Measurements from ENCODE around the gene PEX14.

DNA sequence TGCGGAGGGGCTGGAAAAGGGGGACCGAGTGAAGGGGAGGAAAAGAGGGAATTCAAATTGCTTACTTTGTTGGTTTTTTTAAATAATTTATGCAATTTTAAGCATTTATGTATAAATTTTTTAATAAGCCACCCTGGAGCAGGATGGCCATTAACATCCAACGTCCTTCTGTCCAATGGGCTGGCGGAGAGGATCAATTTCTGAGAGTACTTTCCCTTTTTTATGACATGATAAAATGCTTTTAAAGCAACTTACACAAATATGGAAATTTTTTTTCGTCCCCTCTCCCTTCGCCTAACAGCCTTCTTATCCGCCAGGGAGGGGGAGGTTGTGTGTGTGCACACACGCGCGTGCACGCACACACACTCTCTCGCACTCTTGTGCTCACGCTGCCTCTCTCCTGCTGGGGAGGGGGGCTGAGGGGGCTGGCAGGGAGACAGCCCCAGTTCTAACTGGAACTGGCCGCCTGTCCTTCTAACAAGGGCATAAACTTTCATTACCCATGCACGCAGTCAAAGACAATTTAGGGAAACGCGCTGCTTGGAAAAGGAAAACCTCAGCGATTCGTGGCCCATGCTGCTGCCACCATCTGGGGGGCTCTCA lies 198.5 kb downstream of the PEX14 start:
- TF ChIP-seq SUZ12 (IDR thresholded peaks at IDR 0.05; ENCODE audit: extremely low read depth, insufficient read depth, insufficient read length) (no peak), YY1 (IDR thresholded peaks at IDR 0.05; ENCODE audit: insufficient read depth, insufficient read length) (no peak), ZNF274 (IDR thresholded peaks at IDR 0.05; ENCODE audit: low read depth, low read length) (no peak)

Measured in NT2/D1 (cell line).